HCT116 (cell line): Measurements from ENCODE around the gene SLC6A18. TPM values are rescaled to one million over a fixed set of nuclear protein-coding genes. Genes with fewer than 3 reads are reported as not detected.

Source experiments
- ATAC-seq: fragments of 200-7000 bp; cut with Tn5 transposase; 2 replicates; pipeline ENCODE4 v1.9.1; 2020; ENCODE audit warnings: mild to moderate bottlenecking, moderate library complexity
- BruUV-seq: library from RNA; stranded (reverse); fragments of 400-500 nt; replicated peaks from 2 replicates; lab custom pipeline; 2021; lab: Mats Ljungman, UMichigan
- CTCF ChIA-PET: fragments of 300-600 bp; sonication (Branson Sonifier 250); formaldehyde crosslinking; loops from one replicate; lab custom pipeline; 2021; ENCODE audit warnings: antibody characterized with exemption; lab: Charles Lee
- POLR2A ChIA-PET: fragments of 300-600, 350-600 bp; sonication (Branson Sonifier 250); formaldehyde crosslinking; loops from one replicate; lab custom pipeline; 2021; ENCODE audit warnings: antibody characterized with exemption; lab: Charles Lee
- RAD21 ChIA-PET, 2 experiments: fragments of 300-600 bp; sonication (Branson Sonifier 250); formaldehyde crosslinking; loops; one replicate each; lab custom pipeline; 2023; ENCODE audit warnings: low total read pairs in 2 of 2; ENCODE audit not compliant: uncharacterized antibody in 2 of 2, unreplicated experiment in 2 of 2, low non-redundant PET in 1 of 2; lab: Charles Lee
- DNase-seq: peaks from one replicate; pipeline ENCODE4 v3.0.0-alpha.2; 2010; ENCODE audit warnings: low read depth, low spot score
- H2AFZ ChIP-seq: fragments of 200-600 bp; shearing (Covaris generic), sonication (generic); 2 replicates; pipeline ENCODE4 v1.6.1; 2017; ENCODE audit warnings: low read depth, mixed run types, mixed read lengths, antibody characterized with exemption, low read length; ENCODE audit not compliant: poor library complexity, severe bottlenecking
- H3K27ac ChIP-seq: 2 replicates; pipeline ENCODE4 v1.5.1; 2012; ENCODE audit warnings: low read depth, low read length
- H3K27me3 ChIP-seq: fragments of 200-600 bp; sonication (generic); 2 replicates; pipeline ENCODE4 v1.6.1; 2016; ENCODE audit warnings: mixed run types, low read length, mixed read lengths; ENCODE audit not compliant: insufficient read depth
- H3K36me3 ChIP-seq, 2 experiments: fragments of 200-500 bp in 1 of 2; fragments of 200-600 bp in 1 of 2; sonication (Bioruptor generic) in 1 of 2; sonication (generic) in 1 of 2; 2 replicates each; pipeline versions ENCODE4 v1.5.1 to v1.6.1; 2014 to 2016; ENCODE audit warnings: low read length in 2 of 2, inconsistent platforms in 1 of 2, mixed read lengths in 1 of 2, mixed run types in 1 of 2; ENCODE audit not compliant: insufficient read depth in 2 of 2, control insufficient read depth in 1 of 2
- H3K4me1 ChIP-seq, 2 experiments: fragments of 200-600 bp in 1 of 2; sonication (generic) in 1 of 2; 2 replicates each; pipeline versions ENCODE4 v1.5.1 to v1.6.1; 2012 to 2017; ENCODE audit warnings: low read length in 2 of 2, inconsistent platforms in 1 of 2, mild to moderate bottlenecking in 1 of 2, mixed read lengths in 1 of 2, mixed run types in 1 of 2, moderate library complexity in 1 of 2; ENCODE audit not compliant: insufficient read depth in 2 of 2, control insufficient read depth in 1 of 2
- H3K4me2 ChIP-seq: fragments of 200-600 bp; sonication (generic); 2 replicates; pipeline ENCODE4 v1.6.1; 2017; ENCODE audit warnings: mixed run types, low read length, mixed read lengths
- H3K4me3 ChIP-seq, 2 experiments: fragments of 200-600 bp in 1 of 2; sonication (generic) in 1 of 2; replicated peaks in 1 of 2; 2 replicates each; pipeline ENCODE4 v1.5.1; 2011 to 2016; ENCODE audit warnings: low read length in 2 of 2, control low read depth in 1 of 2, low read depth in 1 of 2, mild to moderate bottlenecking in 1 of 2, mixed read lengths in 1 of 2, mixed run types in 1 of 2
- H3K79me2 ChIP-seq: fragments of 200-600 bp; sonication (generic); 2 replicates; pipeline ENCODE4 v1.6.1; 2017; ENCODE audit warnings: mild to moderate bottlenecking, mixed run types, low read length, moderate library complexity, mixed read lengths; ENCODE audit not compliant: insufficient read depth
- H3K9ac ChIP-seq: fragments of 200-600 bp; sonication (generic); 2 replicates; pipeline ENCODE4 v1.6.1; 2016; ENCODE audit warnings: low read length, mixed read lengths
- H3K9me2 ChIP-seq: fragments of 200-600 bp; sonication (generic), shearing (Covaris generic); 2 replicates; pipeline ENCODE4 v1.6.1; 2017; ENCODE audit warnings: mixed run types, mild to moderate bottlenecking, moderate library complexity; ENCODE audit not compliant: insufficient read depth
- H3K9me3 ChIP-seq, 2 experiments: fragments of 200-500 bp in 1 of 2; fragments of 200-600 bp in 1 of 2; sonication (Bioruptor generic) in 1 of 2; sonication (generic) in 1 of 2; 2 replicates each; pipeline ENCODE4 v1.6.1; 2014 to 2017; ENCODE audit warnings: low read length in 2 of 2, mixed read lengths in 2 of 2, inconsistent platforms in 1 of 2, low read depth in 1 of 2, mild to moderate bottlenecking in 1 of 2, mixed run types in 1 of 2, moderate library complexity in 1 of 2; ENCODE audit not compliant: control insufficient read depth in 1 of 2, insufficient read depth in 1 of 2
- H4K20me1 ChIP-seq: fragments of 200-600 bp; sonication (generic), shearing (Covaris generic); 2 replicates; pipeline ENCODE4 v1.6.1; 2017; ENCODE audit warnings: mixed run types, mild to moderate bottlenecking, moderate library complexity; ENCODE audit not compliant: insufficient read depth
- CBX3 ChIP-seq: IDR thresholded peaks from 2 replicates; pipeline ENCODE4 v1.6.1; 2012; ENCODE audit warnings: low read depth
- ELF1 ChIP-seq: IDR thresholded peaks from 2 replicates; pipeline ENCODE4 v1.6.1; 2012; ENCODE audit warnings: low read depth, borderline replicate concordance
- EZH2phosphoT487 ChIP-seq: fragments of 200-600 bp; IDR thresholded peaks from 2 replicates; pipeline ENCODE4 v1.6.1; 2018; ENCODE audit warnings: antibody characterized with exemption, borderline replicate concordance
- JUND ChIP-seq: IDR thresholded peaks from 2 replicates; pipeline ENCODE4 v1.6.1; 2012
- MAX ChIP-seq: IDR thresholded peaks from 2 replicates; pipeline ENCODE4 v1.6.1; 2012
- POLR2AphosphoS5 ChIP-seq: IDR thresholded peaks from 2 replicates; pipeline ENCODE4 v1.6.1; 2011; ENCODE audit warnings: mild to moderate bottlenecking, low read depth, low read length, moderate library complexity
- RAD21 ChIP-seq: IDR thresholded peaks from 2 replicates; pipeline ENCODE4 v1.6.1; 2012; ENCODE audit warnings: low read depth, mild to moderate bottlenecking
- SP1 ChIP-seq: IDR thresholded peaks from 2 replicates; pipeline ENCODE4 v1.6.1; 2012; ENCODE audit warnings: low read depth
- TCF7L2 ChIP-seq: IDR thresholded peaks from 2 replicates; pipeline ENCODE4 v1.7.0; 2011; ENCODE audit warnings: borderline replicate concordance, inconsistent platforms; ENCODE audit not compliant: insufficient read depth, insufficient read length; ENCODE audit errors: extremely low read depth
- ZBTB33 ChIP-seq: IDR thresholded peaks from 2 replicates; pipeline ENCODE4 v1.6.1; 2011; ENCODE audit warnings: mild to moderate bottlenecking, low read length, moderate library complexity; ENCODE audit not compliant: insufficient replicate concordance; ENCODE audit errors: extremely low read depth
- intact Hi-C: fragments of 100-400 bp; cut with micrococcal nuclease; formaldehyde crosslinking; loops from 2 replicates; pipeline ENCODE4 v1.10.0; 2022
- total RNA-seq: library from RNA; stranded (reverse); gene quantifications from one replicate; pipeline ENCODE4 v1.2.1, GENCODE V29; 2021; ENCODE audit not compliant: unreplicated experiment

Gene SLC6A18
- total RNA-seq, 1 experiment from 2014 or later: not detected

GRCh38 chr5:1213508-1214162 lies 11.5 kb upstream of the SLC6A18 start:
- ChIA-PET CTCF (no interaction called here), RAD21 (no interaction called here)
- H3K27me3 ChIP-seq: no peaks in the 10 kb centered on the region

GRCh38 chr5:1214163-1214935 lies 10.8 kb upstream of the SLC6A18 start:
- no peaks in the 10 kb centered on the region for H3K27me3 ChIP-seq
- H3K4me1 ChIP-seq: peaks cover 0 to 5% of the 10 kb centered on the region in 2 experiments; a peak in 1 of 4 replicates
- no peak overlapping the region for H3K27ac ChIP-seq
- no peaks in the 10 kb centered on the region for H4K20me1 ChIP-seq
- no peak overlapping the region for H3K9ac ChIP-seq
- no peak overlapping the region for H3K4me2 ChIP-seq
- RAD21 ChIA-PET: no interaction called here
- intact Hi-C loops: no loop called here
- POLR2A ChIA-PET: no interaction called here
- no peak for ATAC-seq
- no peak for DNase-seq
- H3K4me3 ChIP-seq: no peak overlapping the region
- no peaks in the 10 kb centered on the region for H3K9me2 ChIP-seq
- no peaks in the 10 kb centered on the region for H3K79me2 ChIP-seq
- no peaks in the 10 kb centered on the region for H3K36me3 ChIP-seq
- H3K9me3 ChIP-seq: no peaks in the 10 kb centered on the region; a peak in 1 of 4 replicates
- CTCF ChIA-PET: no interaction called here
- TF ChIP-seq EZH2phosphoT487 (no peak), ELF1 (no peak), JUND (no peak), MAX (no peak), TCF7L2 (no peak), POLR2AphosphoS5 (no peak), SP1 (no peak), RAD21 (no peak), CBX3 (no peak), ZBTB33 (no peak)
- no TSS peak for BruUV-seq
- no peak overlapping the region for H2AFZ ChIP-seq

More at GRCh38 chr5:1213508-1214162, 11.5 kb upstream of the SLC6A18 start:
- H4K20me1 ChIP-seq: no peaks in the 10 kb centered on the region
- H3K79me2 ChIP-seq: no peaks in the 10 kb centered on the region
- H3K9ac ChIP-seq: no peak overlapping the region
- H3K9me2 ChIP-seq: no peaks in the 10 kb centered on the region
- H3K4me2 ChIP-seq: no peak overlapping the region
- H2AFZ ChIP-seq: no peak overlapping the region
- no peaks in the 10 kb centered on the region for H3K36me3 ChIP-seq
- POLR2A ChIA-PET: no interaction called here
- DNase-seq: no peak
- peaks cover 0 to 5% of the 10 kb centered on the region in 2 experiments; a peak in 1 of 4 replicates for H3K4me1 ChIP-seq
- H3K4me3 ChIP-seq: no peak overlapping the region
- ATAC-seq: no peak
- intact Hi-C loops: no loop called here
- H3K9me3 ChIP-seq: no peaks in the 10 kb centered on the region; a peak in 1 of 4 replicates
- BruUV-seq: no TSS peak
- no peak overlapping the region for H3K27ac ChIP-seq
- TF ChIP-seq CBX3: no peak
- TF ChIP-seq, all 23 proteins: peak for 0
